ENCODE data around the gene BMPR1A.

BMPR1A gene

GRCh38 chr10:86968271-86968993 lies 212.0 kb downstream of the BMPR1A start, which contains the start of gene ADIRF:
Gene ADIRF (plus strand): TSS chr10:86968482. CDS start chr10:86968545, 63 bp downstream.
- no peak for DNase-seq (ENCODE audit: extremely low spot score)
- TF ChIP-seq LEF1 (IDR thresholded peaks at IDR 0.05; ENCODE audit: borderline replicate concordance) (no peak), CTBP1 (IDR thresholded peaks at IDR 0.05; ENCODE audit: borderline replicate concordance) (no peak), ZNF384 (IDR thresholded peaks at IDR 0.05) (no peak), HDGF (IDR thresholded peaks at IDR 0.05; ENCODE audit: borderline replicate concordance) (no peak), ARNT (IDR thresholded peaks at IDR 0.05) (no peak), SP1 (IDR thresholded peaks at IDR 0.05) (no peak), L3MBTL2 (conservative IDR thresholded peaks at IDR 0.05) (no peak), FOXA1 (IDR thresholded peaks at IDR 0.05) (no peak), SUZ12 (IDR thresholded peaks at IDR 0.05) (no peak)
- ChIA-PET POLR2A (no interaction called here), CTCF (interaction anchor here (1.0 kb wide), 1 partner anchor 29 kb away, joined by 8 read pairs; no protein-coding TSS in a partner anchor)

- no peak for DNase-seq (ENCODE audit: extremely low spot score)
- CTCF ChIA-PET, result interaction anchor here (1.3 kb wide), 1 partner anchor 24 kb away, joined by 3 read pairs; no protein-coding TSS in a partner anchor
- TF ChIP-seq ARNT (IDR thresholded peaks at IDR 0.05) (no peak), LEF1 (IDR thresholded peaks at IDR 0.05; ENCODE audit: borderline replicate concordance) (no peak), SP1 (IDR thresholded peaks at IDR 0.05) (no peak), TARDBP (IDR thresholded peaks at IDR 0.05) (no peak), PKNOX1 (IDR thresholded peaks at IDR 0.05) (no peak), FOXM1 (IDR thresholded peaks at IDR 0.05; ENCODE audit: borderline replicate concordance) (no peak), ELF4 (IDR thresholded peaks at IDR 0.05) (no peak), BHLHE40 (IDR thresholded peaks at IDR 0.05; ENCODE audit: borderline replicate concordance) (no peak), L3MBTL2 (conservative IDR thresholded peaks at IDR 0.05) (no peak), CTBP1 (IDR thresholded peaks at IDR 0.05; ENCODE audit: borderline replicate concordance) (no peak), SUZ12 (IDR thresholded peaks at IDR 0.05) (no peak)
- POLR2A ChIA-PET, result no interaction called here
Measured at GRCh38 chr10:86968994-86969355, 212.6 kb downstream of the BMPR1A start.

- CTCF ChIA-PET, result interaction anchor here (1.3 kb wide), 1 partner anchor 24 kb away, joined by 3 read pairs; no protein-coding TSS in a partner anchor
- TF ChIP-seq FOXM1 (IDR thresholded peaks at IDR 0.05; ENCODE audit: borderline replicate concordance) (no peak), LEF1 (IDR thresholded peaks at IDR 0.05; ENCODE audit: borderline replicate concordance) (no peak), ELF4 (IDR thresholded peaks at IDR 0.05) (no peak), ZNF384 (IDR thresholded peaks at IDR 0.05) (no peak), NFRKB (IDR thresholded peaks at IDR 0.05) (no peak), HDGF (IDR thresholded peaks at IDR 0.05; ENCODE audit: borderline replicate concordance) (no peak), PKNOX1 (IDR thresholded peaks at IDR 0.05) (no peak), BHLHE40 (IDR thresholded peaks at IDR 0.05; ENCODE audit: borderline replicate concordance) (no peak), SP1 (IDR thresholded peaks at IDR 0.05) (no peak)
- POLR2A ChIA-PET, result no interaction called here
- DNase-seq (ENCODE audit: extremely low spot score), result no peak
Measured at GRCh38 chr10:86969421-86970041, 213.1 kb downstream of the BMPR1A start.

GRCh38 chr10:86970162-86970981 lies 214.0 kb downstream of the BMPR1A start:
- TF ChIP-seq FOXA1 (IDR thresholded peaks at IDR 0.05) (no peak), ARNT (IDR thresholded peaks at IDR 0.05) (no peak), FOXK2 (IDR thresholded peaks at IDR 0.05) (no peak), SP1 (IDR thresholded peaks at IDR 0.05) (no peak), CTBP1 (IDR thresholded peaks at IDR 0.05; ENCODE audit: borderline replicate concordance) (no peak), PKNOX1 (IDR thresholded peaks at IDR 0.05) (no peak), SUZ12 (IDR thresholded peaks at IDR 0.05) (no peak), HDGF (IDR thresholded peaks at IDR 0.05; ENCODE audit: borderline replicate concordance) (no peak), ELF4 (IDR thresholded peaks at IDR 0.05) (no peak), FOXM1 (IDR thresholded peaks at IDR 0.05; ENCODE audit: borderline replicate concordance) (no peak), ZNF384 (IDR thresholded peaks at IDR 0.05) (no peak), BHLHE40 (IDR thresholded peaks at IDR 0.05; ENCODE audit: borderline replicate concordance) (no peak), TARDBP (IDR thresholded peaks at IDR 0.05) (no peak), NFRKB (IDR thresholded peaks at IDR 0.05) (no peak), LEF1 (IDR thresholded peaks at IDR 0.05; ENCODE audit: borderline replicate concordance) (no peak), L3MBTL2 (conservative IDR thresholded peaks at IDR 0.05) (no peak)
- CTCF ChIA-PET, result interaction anchor here (1.3 kb wide), 1 partner anchor 25 kb away, joined by 3 read pairs; no protein-coding TSS in a partner anchor
- POLR2A ChIA-PET, result no interaction called here
- peak; percentile 3 for DNase-seq (ENCODE audit: extremely low spot score)

- ChIA-PET CTCF (no interaction called here), POLR2A (no interaction called here)
- no peak for DNase-seq (ENCODE audit: extremely low spot score)
- TF ChIP-seq LEF1 (IDR thresholded peaks at IDR 0.05; ENCODE audit: borderline replicate concordance), result no peak
- TF ChIP-seq ARNT (IDR thresholded peaks at IDR 0.05), result no peak
- no peak for TF ChIP-seq BHLHE40 (IDR thresholded peaks at IDR 0.05; ENCODE audit: borderline replicate concordance)
- TF ChIP-seq SP1 (IDR thresholded peaks at IDR 0.05), result no peak
- no peak for TF ChIP-seq FOXK2 (IDR thresholded peaks at IDR 0.05)
- no peak for TF ChIP-seq PKNOX1 (IDR thresholded peaks at IDR 0.05)
- no peak for TF ChIP-seq TARDBP (IDR thresholded peaks at IDR 0.05)
- no peak for TF ChIP-seq NFRKB (IDR thresholded peaks at IDR 0.05)
- TF ChIP-seq FOXA1 (IDR thresholded peaks at IDR 0.05), result no peak
- no peak for TF ChIP-seq ELF4 (IDR thresholded peaks at IDR 0.05)
- TF ChIP-seq ZNF384 (IDR thresholded peaks at IDR 0.05), result no peak
- no peak for TF ChIP-seq SUZ12 (IDR thresholded peaks at IDR 0.05)
- no peak for TF ChIP-seq CTBP1 (IDR thresholded peaks at IDR 0.05; ENCODE audit: borderline replicate concordance)
- TF ChIP-seq HDGF (IDR thresholded peaks at IDR 0.05; ENCODE audit: borderline replicate concordance), result no peak
- no peak for TF ChIP-seq FOXM1 (IDR thresholded peaks at IDR 0.05; ENCODE audit: borderline replicate concordance)
- TF ChIP-seq L3MBTL2 (conservative IDR thresholded peaks at IDR 0.05), result no peak
Measured at GRCh38 chr10:86970982-86971231, 214.5 kb downstream of the BMPR1A start.
